Esophagus (tissue), 2 donors: ENCODE results near the gene RIN3. TPM values are rescaled to one million over a fixed set of nuclear protein-coding genes. Genes with fewer than 3 reads are reported as not detected.

Experiments used
- H3K27ac ChIP-seq, 2 donors: one replicate each; pipeline ENCODE4 v1.5.1; 2013; ENCODE audit warnings: low read depth in 2 of 2, mild to moderate bottlenecking in 2 of 2, inconsistent platforms in 1 of 2, low read length in 1 of 2, moderate library complexity in 1 of 2
- H3K27me3 ChIP-seq, 2 donors: one replicate each; pipeline ENCODE4 v1.6.1; 2013; ENCODE audit warnings: low read length in 2 of 2, control low read depth in 1 of 2, mild to moderate bottlenecking in 1 of 2; ENCODE audit not compliant: insufficient read depth in 2 of 2, control insufficient read depth in 1 of 2
- H3K36me3 ChIP-seq, 2 donors: one replicate each; pipeline ENCODE4 v1.6.1; 2013; ENCODE audit warnings: low read length in 1 of 2; ENCODE audit not compliant: control insufficient read depth in 2 of 2, insufficient read depth in 2 of 2
- H3K4me1 ChIP-seq, 2 donors: one replicate each; pipeline ENCODE4 v1.6.1; 2013; ENCODE audit warnings: low read length in 1 of 2; ENCODE audit not compliant: control insufficient read depth in 2 of 2, insufficient read depth in 2 of 2
- H3K4me3 ChIP-seq, 2 donors: one replicate each; pipeline ENCODE4 v1.5.1; 2013; ENCODE audit warnings: low read length in 2 of 2, mild to moderate bottlenecking in 2 of 2, low read depth in 1 of 2, moderate library complexity in 1 of 2
- H3K9me3 ChIP-seq, 2 donors: one replicate each; pipeline ENCODE4 v1.6.1; 2013; ENCODE audit warnings: mild to moderate bottlenecking in 2 of 2, low read depth in 1 of 2, low read length in 1 of 2, moderate library complexity in 1 of 2; ENCODE audit not compliant: control insufficient read depth in 2 of 2, insufficient read depth in 1 of 2
- WGBS, 2 donors: extraction: QIAGEN DNeasy Blood & Tissue Kit; methylation state at CpG; one replicate each; pipeline ENCODE4 v1.1.7; 2013; 5-methylcytosine and 5-hydroxymethylcytosine counted together
- polyA plus RNA-seq, 2 donors: library from polyadenylated mRNA; stranded (reverse); fragments of 200-250 nt; gene quantifications; one replicate each; pipeline ENCODE4 v1.2.3, GENCODE V29; 2013
- donor health status: healthy with polysubstance abuse.
- donor health status: Bipolar disorder and iron deficiency.

Gene RIN3
- polyA plus RNA-seq, 2 donors = 4.8 to 7.3 TPM

- Histone ChIP-seq H3K4me1 (peaks cover 4 to 7% of the 10 kb centered on the region in 2 donors), H3K36me3 (peaks cover 0 to 9% of the 10 kb centered on the region in 2 donors), H3K27ac (no peak overlapping the region), H3K9me3 (no peaks in the 10 kb centered on the region), H3K27me3 (no peaks in the 10 kb centered on the region), H3K4me3 (no peak overlapping the region)
- 67 to 71% methylated on average over 14 of the region's 14 CpGs for WGBS, 2 donors
Measured at GRCh38 chr14:92729634-92730358, 216.2 kb downstream of the RIN3 start.

DNA sequence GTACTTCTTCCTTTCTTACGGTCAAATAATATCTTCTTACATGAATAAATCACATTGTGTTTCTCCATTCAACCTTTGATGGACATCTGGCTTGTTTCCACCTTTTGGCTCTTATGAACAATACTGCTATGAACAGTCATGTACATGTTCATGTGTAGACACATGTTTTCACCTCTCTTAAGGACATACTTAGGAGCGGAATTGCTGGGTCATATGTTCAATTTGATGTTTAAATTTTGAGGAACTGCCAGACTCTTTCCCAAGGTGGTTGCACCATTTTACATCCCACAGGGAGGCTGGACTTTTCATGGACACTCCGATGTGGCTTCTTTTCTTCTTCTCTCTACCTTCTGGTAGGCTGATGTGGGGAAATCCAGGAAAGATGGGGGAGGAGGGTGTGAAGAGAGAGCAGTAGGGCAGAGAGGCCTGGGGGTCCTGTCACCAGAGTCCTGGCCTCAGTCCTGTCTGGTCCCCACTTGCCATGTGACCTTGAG lies 218.1 kb downstream of the RIN3 start:
- peaks cover 4 to 7% of the 10 kb centered on the region in 2 donors for H3K4me1 ChIP-seq
- H3K27me3 ChIP-seq = no peaks in the 10 kb centered on the region
- 95% methylated on average over 3 of the region's 3 CpGs for WGBS, 2 donors
- H3K27ac ChIP-seq = peak overlapping the region in 1 of 2 donors; percentile 36
- no peaks in the 10 kb centered on the region for H3K9me3 ChIP-seq
- H3K36me3 ChIP-seq = peaks cover 0 to 11% of the 10 kb centered on the region in 2 donors
- H3K4me3 ChIP-seq = no peak overlapping the region

DNA sequence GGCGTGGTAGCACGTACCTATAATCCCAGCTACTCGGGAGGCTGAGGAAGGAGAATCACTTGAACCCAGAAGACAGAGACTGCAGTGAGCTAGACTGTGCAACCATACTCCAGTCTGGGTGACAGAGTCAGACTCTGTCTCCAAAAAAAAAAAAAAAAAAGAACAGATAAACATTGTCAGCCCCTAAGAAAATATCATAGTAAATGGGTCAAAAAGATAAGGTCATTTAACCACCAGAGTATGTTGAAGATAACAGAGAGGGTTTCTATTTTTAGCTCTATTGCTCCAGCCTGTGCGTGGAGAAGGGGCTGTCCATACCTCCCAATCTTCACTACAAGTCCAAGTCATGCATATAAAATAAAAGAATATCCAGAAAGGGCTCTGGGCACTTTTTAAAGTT lies 219.4 kb downstream of the RIN3 start:
- no peaks in the 10 kb centered on the region for H3K9me3 ChIP-seq
- H3K4me3 ChIP-seq = no peak overlapping the region
- H3K4me1 ChIP-seq = peaks cover 4 to 7% of the 10 kb centered on the region in 2 donors
- no peaks in the 10 kb centered on the region for H3K27me3 ChIP-seq
- WGBS, 2 donors = 76 to 91% methylated on average over 4 of the region's 4 CpGs
- H3K36me3 ChIP-seq = peaks cover 0 to 11% of the 10 kb centered on the region in 2 donors
- peak overlapping the region in 1 of 2 donors; percentile 55 for H3K27ac ChIP-seq

- peaks cover 0 to 2% of the 10 kb centered on the region in 2 donors for H3K4me1 ChIP-seq
- H3K27me3 ChIP-seq = no peaks in the 10 kb centered on the region
- WGBS, 2 donors = 93 to 95% methylated on average over 7 of the region's 7 CpGs
- H3K36me3 ChIP-seq = peaks cover 0 to 10% of the 10 kb centered on the region in 2 donors
- no peak overlapping the region for H3K27ac ChIP-seq
- H3K9me3 ChIP-seq = no peaks in the 10 kb centered on the region
- H3K4me3 ChIP-seq = no peak overlapping the region
Measured at GRCh38 chr14:92734618-92735017, 221.0 kb downstream of the RIN3 start.

DNA sequence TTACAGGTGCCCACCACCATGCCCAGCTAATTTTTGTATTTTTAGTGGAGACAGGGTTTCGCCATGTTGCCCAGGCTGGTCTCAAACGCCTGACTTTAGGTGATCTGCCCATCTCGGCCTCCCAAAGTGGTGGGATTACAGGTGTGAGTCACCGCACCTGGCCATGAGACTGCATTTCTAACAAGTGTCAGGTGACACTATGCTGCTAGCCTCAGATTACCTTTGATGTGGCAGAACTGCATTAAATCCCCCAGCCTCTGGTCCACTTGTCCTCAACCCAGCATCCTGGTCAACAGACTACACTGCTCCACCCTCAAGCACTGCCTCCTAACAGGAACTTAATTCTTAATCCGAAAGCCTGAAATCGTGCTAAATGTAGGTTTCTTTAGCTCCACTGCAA lies 221.8 kb downstream of the RIN3 start:
- no peaks in the 10 kb centered on the region for H3K9me3 ChIP-seq
- H3K27ac ChIP-seq = no peak overlapping the region
- 87 to 92% methylated on average over 6 of the region's 6 CpGs for WGBS, 2 donors
- no peak overlapping the region for H3K4me3 ChIP-seq
- H3K4me1 ChIP-seq = peaks cover 0 to 2% of the 10 kb centered on the region in 2 donors
- peaks cover 0 to 10% of the 10 kb centered on the region in 2 donors for H3K36me3 ChIP-seq
- H3K27me3 ChIP-seq = no peaks in the 10 kb centered on the region

GRCh38 chr14:92737206-92737605 lies 223.6 kb downstream of the RIN3 start:
- Histone ChIP-seq H3K27ac (no peak overlapping the region), H3K9me3 (no peaks in the 10 kb centered on the region), H3K4me1 (peaks cover 0 to 2% of the 10 kb centered on the region in 2 donors), H3K27me3 (no peaks in the 10 kb centered on the region), H3K36me3 (peaks cover 0 to 8% of the 10 kb centered on the region in 2 donors), H3K4me3 (no peak overlapping the region)
- WGBS, 2 donors = 57 to 64% methylated on average over 4 of the region's 4 CpGs

- peaks cover 0 to 6% of the 10 kb centered on the region in 2 donors for H3K36me3 ChIP-seq
- H3K4me3 ChIP-seq = no peak overlapping the region
- H3K9me3 ChIP-seq = no peaks in the 10 kb centered on the region
- peaks cover 0 to 2% of the 10 kb centered on the region in 2 donors for H3K4me1 ChIP-seq
- H3K27me3 ChIP-seq = no peaks in the 10 kb centered on the region
- no peak overlapping the region for H3K27ac ChIP-seq
- 86 to 93% methylated on average over 4 of the region's 4 CpGs for WGBS, 2 donors
Measured at GRCh38 chr14:92737619-92738188, 224.1 kb downstream of the RIN3 start.

Other genes with a start within 250 kb of the RIN3 start
- under 1 TPM; 0.04 TPM for gene SLC24A4, start 190.6 kb upstream of the RIN3 start, polyA plus RNA-seq
- gene LGMN, start 234.8 kb downstream of the RIN3 start, polyA plus RNA-seq = 10 to 100 TPM; 39.0 to 49.9 TPM